HepG2 (cell line): ENCODE data around the gene LIPC. TPM values are rescaled to one million over a fixed set of nuclear protein-coding genes. Genes with fewer than 3 reads are reported as not detected.
A peak's percentile ranks its signal among the peaks of the same experiment; 100 is the strongest.

Source experiments
- ATAC-seq: fragments of 200-7000 bp; cut with Tn5 transposase; 3 replicates; pipeline ENCODE4 v1.9.1; 2020; ENCODE audit warnings: mild to moderate bottlenecking, moderate library complexity
- BruUV-seq: library from RNA; stranded (reverse); fragments of 400-500 nt; replicated peaks from 2 replicates; lab custom pipeline; 2021; lab: Mats Ljungman, UMichigan
- CTCF ChIA-PET: fragments of 300-600 bp; formaldehyde crosslinking; extraction: SDS; loops from one replicate; lab custom pipeline; 2021; ENCODE audit warnings: low total read pairs, inconsistent platforms, low intra/inter-chr PET ratio; lab: Yijun Ruan, JAX
- POLR2A ChIA-PET: fragments of 350-600 bp; sonication (Branson Sonifier 250); formaldehyde crosslinking; loops from one replicate; lab custom pipeline; 2020; ENCODE audit warnings: antibody characterized with exemption, inconsistent platforms; lab: Yijun Ruan, JAX
- DNase-seq: peaks from one replicate; pipeline ENCODE4 v3.0.0-alpha.2; 2015; ENCODE audit warnings: low spot score
- FAIRE-seq: peaks from 3 replicates; lab custom pipeline; 2011; peaks lifted over from hg19 to GRCh38; lab: Jason Lieb, UNC
- H2AFZ ChIP-seq: one replicate; pipeline ENCODE4 v1.6.1; 2011; ENCODE audit warnings: low read length, inconsistent platforms
- H3K27ac ChIP-seq: fragments of 300-600 bp; 3 replicates; pipeline ENCODE4 v1.8.0; 2011; ENCODE audit warnings: mixed run types, mild to moderate bottlenecking, mixed read lengths, low read length, inconsistent platforms; ENCODE audit not compliant: insufficient read depth; ENCODE audit errors: extremely low read length
- H3K27me3 ChIP-seq, 2 experiments: fragments of 200-600 bp in 1 of 2; 2 replicates in 1 of 2; 3 replicates in 1 of 2; pipeline versions ENCODE4 v1.6.0 to v1.8.0; 2011; ENCODE audit warnings: low read length in 2 of 2, mild to moderate bottlenecking in 2 of 2, moderate library complexity in 2 of 2, inconsistent platforms in 1 of 2; ENCODE audit not compliant: insufficient read depth in 2 of 2, control insufficient read depth in 1 of 2
- H3K36me3 ChIP-seq, 2 experiments: fragments of 200-600 bp in 1 of 2; replicated peaks in 1 of 2; 2 replicates in 1 of 2; 3 replicates in 1 of 2; pipeline versions ENCODE4 v1.5.1 to v1.8.0; 2011; ENCODE audit warnings: low read length in 2 of 2, inconsistent platforms in 1 of 2; ENCODE audit not compliant: insufficient read depth in 2 of 2, control insufficient read depth in 1 of 2
- H3K4me1 ChIP-seq: 2 replicates; pipeline ENCODE4 v1.5.1; 2012; ENCODE audit warnings: low read length, inconsistent platforms; ENCODE audit not compliant: insufficient read depth
- H3K4me2 ChIP-seq: 2 replicates; pipeline ENCODE4 v1.6.0; 2011; ENCODE audit warnings: low read depth, low read length, inconsistent platforms
- H3K4me3 ChIP-seq, 3 experiments: fragments of 200-600 bp in 1 of 3; sonication (generic), shearing (Covaris generic) in 1 of 3; replicated peaks in 1 of 3; 2 replicates each; pipeline ENCODE4 v1.5.1; 2011 to 2016; ENCODE audit warnings: low read length in 3 of 3, inconsistent platforms in 2 of 3, low read depth in 2 of 3, mild to moderate bottlenecking in 2 of 3, control low read depth in 1 of 3, mixed read lengths in 1 of 3; ENCODE audit not compliant: insufficient read depth in 1 of 3
- H3K79me2 ChIP-seq: one replicate; pipeline ENCODE4 v1.6.1; 2011; ENCODE audit warnings: low read length, inconsistent platforms; ENCODE audit not compliant: insufficient read depth
- H3K9ac ChIP-seq: 2 replicates; pipeline ENCODE4 v1.6.0; 2011; ENCODE audit warnings: mild to moderate bottlenecking, low read depth, low read length, inconsistent platforms; ENCODE audit not compliant: insufficient read depth
- H3K9me3 ChIP-seq: 2 replicates; pipeline ENCODE4 v1.5.1; 2012; ENCODE audit warnings: mild to moderate bottlenecking, low read length
- H4K20me1 ChIP-seq: 2 replicates; pipeline ENCODE4 v1.6.0; 2011; ENCODE audit warnings: inconsistent platforms, mild to moderate bottlenecking, low read length, moderate library complexity; ENCODE audit not compliant: insufficient read depth
- AGO1 ChIP-seq: fragments of 200-400 bp; formaldehyde crosslinking; IDR thresholded peaks from 2 replicates; pipeline ENCODE4 v1.6.1; 2017; ENCODE audit warnings: mild to moderate bottlenecking, low read depth, low read length, moderate library complexity; ENCODE audit not compliant: poor library complexity, severe bottlenecking
- CTCF ChIP-seq: sonication (generic); formaldehyde crosslinking; IDR thresholded peaks from 2 replicates; pipeline ENCODE4 v1.5.0; 2020; ENCODE audit warnings: mild to moderate bottlenecking, missing genetic modification reagents, moderate library complexity
- SNAPC2 ChIP-seq: sonication (generic); formaldehyde crosslinking; IDR thresholded peaks from 2 replicates; pipeline ENCODE4 v1.8.1; 2022; ENCODE audit warnings: mild to moderate bottlenecking, missing genetic modification reagents
- STAG1 ChIP-seq: sonication (generic); formaldehyde crosslinking; IDR thresholded peaks from 2 replicates; pipeline ENCODE4 v1.4.0; 2020; ENCODE audit warnings: missing genetic modification reagents
- WGBS: methylation state at CpG from one replicate; pipeline ENCODE4 v1.1.6; 2017; ENCODE audit warnings: low lambda C conversion rate; 5-methylcytosine and 5-hydroxymethylcytosine counted together
- in situ Hi-C: cut with HindIII; loops from 2 replicates; pipeline ENCODE4 v1.10.0; 2017; ENCODE audit warnings: low pct_unique_long_range_greater_than_20kb; ENCODE audit not compliant: extremely low pct_ligation_motif_present
- intact Hi-C: fragments of 100-400 bp; cut with micrococcal nuclease; formaldehyde crosslinking; loops from one replicate; pipeline ENCODE4 v1.10.0; 2022; ENCODE audit not compliant: unreplicated experiment
- polyA plus RNA-seq, 8 experiments: library from polyadenylated mRNA; depleted of rRNA in 3 of 8; stranded (reverse) in 7 of 8; unstranded in 1 of 8; fragments of >200 nt; fragmentation: Illumina TruSeq in 4 of 8; extraction: Trizol in 4 of 8; gene quantifications; 2 replicates each; pipeline versions ENCODE4 v1.2.1 to v1.2.3, GENCODE V29; 2011 to 2016; ENCODE audit warnings: low read depth in 4 of 8, missing spikeins in 1 of 8, mixed read lengths in 1 of 8; ENCODE audit not compliant: insufficient read depth in 1 of 8
- total RNA-seq, 5 experiments: library from RNA; depleted of rRNA; stranded (reverse); fragments of >200 nt; fragmentation: Illumina TruSeq; extraction: Trizol; gene quantifications; 2 replicates each; pipeline ENCODE4 v1.2.3, GENCODE V29; 2016; ENCODE audit warnings: low read depth in 1 of 5
- TF ChIP-seq, protein P1 (sequence below): sonication (generic); formaldehyde crosslinking; IDR thresholded peaks from 2 replicates; pipeline ENCODE4 v1.5.0; 2020; ENCODE audit warnings: mild to moderate bottlenecking, missing genetic modification reagents, borderline replicate concordance
- TF ChIP-seq, protein P2 (sequence below): sonication (generic); formaldehyde crosslinking; IDR thresholded peaks from 2 replicates; pipeline ENCODE4 v1.4.0; 2020; ENCODE audit warnings: missing genetic modification reagents

The LIPC gene
- total and polyA plus RNA-seq, 2 of the 13 experiments (the other 11 are each of a cell fraction or from before 2014, with no cell fraction given): 26.0 to 38.0 TPM

DNA sequence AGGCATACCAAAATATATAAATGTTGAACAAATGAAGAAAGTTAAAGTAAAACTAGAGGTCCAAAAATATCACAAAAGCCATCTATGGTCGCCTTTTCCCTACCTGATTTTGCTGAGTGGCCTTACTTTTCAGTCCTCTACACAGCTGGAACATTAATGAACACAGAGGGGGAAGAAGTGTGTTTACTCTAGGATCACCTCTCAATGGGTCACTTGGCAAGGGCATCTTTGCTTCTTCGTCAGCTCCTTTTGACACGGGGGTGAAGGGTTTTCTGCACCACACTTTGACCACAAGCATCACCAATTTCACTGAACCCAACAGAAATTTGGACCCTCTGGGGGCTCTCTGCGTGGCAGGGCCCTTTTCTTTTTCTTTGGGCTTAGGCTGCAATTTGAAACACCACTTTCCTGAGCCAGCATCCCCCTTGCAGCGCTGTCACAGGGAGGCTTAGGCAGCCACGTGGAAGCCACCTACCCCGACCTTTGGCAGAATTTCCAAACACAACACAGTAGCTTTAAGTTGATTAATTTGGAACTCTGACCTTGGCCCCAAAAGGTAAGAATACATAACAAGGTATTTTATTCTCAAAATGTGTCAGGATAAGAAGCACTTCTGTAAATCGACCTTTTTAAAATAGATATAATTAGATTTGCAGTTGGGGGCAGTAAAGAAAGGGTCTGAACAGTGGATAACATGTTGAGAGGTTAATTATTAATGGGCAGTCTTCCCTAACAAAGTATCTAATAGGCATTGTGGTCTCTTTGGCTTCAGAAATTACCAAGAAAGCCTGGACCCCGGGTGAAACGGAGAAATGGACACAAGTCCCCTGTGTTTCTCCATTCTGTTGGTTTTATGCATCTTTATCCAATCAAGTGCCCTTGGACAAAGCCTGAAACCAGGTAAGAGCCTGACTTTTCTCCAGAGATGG lies at the start of gene LIPC (continued):
- TF ChIP-seq, protein P1, sequence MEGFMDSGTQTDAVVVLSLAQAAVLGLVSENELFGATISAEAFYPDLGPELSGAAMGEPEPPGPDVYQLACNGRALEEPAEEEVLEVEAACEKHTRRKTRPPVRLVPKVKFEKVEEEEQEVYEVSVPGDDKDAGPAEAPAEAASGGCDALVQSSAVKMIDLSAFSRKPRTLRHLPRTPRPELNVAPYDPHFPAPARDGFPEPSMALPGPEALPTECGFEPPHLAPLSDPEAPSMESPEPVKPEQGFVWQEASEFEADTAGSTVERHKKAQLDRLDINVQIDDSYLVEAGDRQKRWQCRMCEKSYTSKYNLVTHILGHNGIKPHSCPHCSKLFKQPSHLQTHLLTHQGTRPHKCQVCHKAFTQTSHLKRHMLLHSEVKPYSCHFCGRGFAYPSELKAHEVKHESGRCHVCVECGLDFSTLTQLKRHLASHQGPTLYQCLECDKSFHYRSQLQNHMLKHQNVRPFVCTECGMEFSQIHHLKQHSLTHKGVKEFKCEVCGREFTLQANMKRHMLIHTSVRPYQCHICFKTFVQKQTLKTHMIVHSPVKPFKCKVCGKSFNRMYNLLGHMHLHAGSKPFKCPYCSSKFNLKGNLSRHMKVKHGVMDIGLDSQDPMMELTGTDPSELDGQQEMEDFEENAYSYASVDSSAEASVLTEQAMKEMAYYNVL: no peak
- TF ChIP-seq, protein P2, sequence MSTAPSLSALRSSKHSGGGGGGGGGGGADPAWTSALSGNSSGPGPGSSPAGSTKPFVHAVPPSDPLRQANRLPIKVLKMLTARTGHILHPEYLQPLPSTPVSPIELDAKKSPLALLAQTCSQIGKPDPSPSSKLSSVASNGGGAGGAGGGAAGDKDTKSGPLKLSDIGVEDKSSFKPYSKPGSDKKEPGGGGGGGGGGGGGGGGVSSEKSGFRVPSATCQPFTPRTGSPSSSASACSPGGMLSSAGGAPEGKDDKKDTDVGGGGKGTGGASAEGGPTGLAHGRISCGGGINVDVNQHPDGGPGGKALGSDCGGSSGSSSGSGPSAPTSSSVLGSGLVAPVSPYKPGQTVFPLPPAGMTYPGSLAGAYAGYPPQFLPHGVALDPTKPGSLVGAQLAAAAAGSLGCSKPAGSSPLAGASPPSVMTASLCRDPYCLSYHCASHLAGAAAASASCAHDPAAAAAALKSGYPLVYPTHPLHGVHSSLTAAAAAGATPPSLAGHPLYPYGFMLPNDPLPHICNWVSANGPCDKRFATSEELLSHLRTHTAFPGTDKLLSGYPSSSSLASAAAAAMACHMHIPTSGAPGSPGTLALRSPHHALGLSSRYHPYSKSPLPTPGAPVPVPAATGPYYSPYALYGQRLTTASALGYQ (CRISPR knock-in tag): peak; percentile 36; the same call in 1 of the 2 replicates
- TF ChIP-seq SNAPC2: peak; percentile 32; the same call in 1 of the 2 replicates

- no peak overlapping the region for H3K4me2 ChIP-seq
- H3K27ac ChIP-seq: no peak overlapping the region
- H3K9ac ChIP-seq: no peak overlapping the region
- in situ Hi-C loops (no loop called here), intact Hi-C loops (no loop called here)
- POLR2A ChIA-PET: no interaction called here
- H3K36me3 ChIP-seq: no peaks in the 10 kb centered on the region
- CTCF ChIA-PET: no interaction called here
- DNase-seq (no peak), FAIRE-seq (no peak)
- H4K20me1 ChIP-seq: no peaks in the 10 kb centered on the region
- no peaks in the 10 kb centered on the region; a peak in 1 of 5 replicates for H3K27me3 ChIP-seq
- H3K79me2 ChIP-seq: no peaks in the 10 kb centered on the region
- 70% methylated on average over 3 of the region's 5 CpGs for WGBS
- H3K9me3 ChIP-seq: no peaks in the 10 kb centered on the region
- peak; percentile 22; the same call in 1 of the 2 replicates for TF ChIP-seq CTCF
- no peak for TF ChIP-seq AGO1
- TF ChIP-seq STAG1 (CRISPR knock-in tag): peak; percentile 13; the same call in 1 of the 2 replicates
- TF ChIP-seq, all 625 proteins: peak for 2
- H2AFZ ChIP-seq: no peak overlapping the region
- peak; percentile 48 for ATAC-seq
- no TSS peak for BruUV-seq
- H3K4me1 ChIP-seq: peaks cover 16% of the 10 kb centered on the region
- no peak overlapping the region for H3K4me3 ChIP-seq
These were observed 47.9 kb upstream of the LIPC start for GRCh38 chr15:58383876-58384275.
